ENCODE data around the gene RERE.

The RERE gene
- total RNA-seq = 11.5 to 69.7 (median 24.8) reads per million in 17 experiments

DNA sequence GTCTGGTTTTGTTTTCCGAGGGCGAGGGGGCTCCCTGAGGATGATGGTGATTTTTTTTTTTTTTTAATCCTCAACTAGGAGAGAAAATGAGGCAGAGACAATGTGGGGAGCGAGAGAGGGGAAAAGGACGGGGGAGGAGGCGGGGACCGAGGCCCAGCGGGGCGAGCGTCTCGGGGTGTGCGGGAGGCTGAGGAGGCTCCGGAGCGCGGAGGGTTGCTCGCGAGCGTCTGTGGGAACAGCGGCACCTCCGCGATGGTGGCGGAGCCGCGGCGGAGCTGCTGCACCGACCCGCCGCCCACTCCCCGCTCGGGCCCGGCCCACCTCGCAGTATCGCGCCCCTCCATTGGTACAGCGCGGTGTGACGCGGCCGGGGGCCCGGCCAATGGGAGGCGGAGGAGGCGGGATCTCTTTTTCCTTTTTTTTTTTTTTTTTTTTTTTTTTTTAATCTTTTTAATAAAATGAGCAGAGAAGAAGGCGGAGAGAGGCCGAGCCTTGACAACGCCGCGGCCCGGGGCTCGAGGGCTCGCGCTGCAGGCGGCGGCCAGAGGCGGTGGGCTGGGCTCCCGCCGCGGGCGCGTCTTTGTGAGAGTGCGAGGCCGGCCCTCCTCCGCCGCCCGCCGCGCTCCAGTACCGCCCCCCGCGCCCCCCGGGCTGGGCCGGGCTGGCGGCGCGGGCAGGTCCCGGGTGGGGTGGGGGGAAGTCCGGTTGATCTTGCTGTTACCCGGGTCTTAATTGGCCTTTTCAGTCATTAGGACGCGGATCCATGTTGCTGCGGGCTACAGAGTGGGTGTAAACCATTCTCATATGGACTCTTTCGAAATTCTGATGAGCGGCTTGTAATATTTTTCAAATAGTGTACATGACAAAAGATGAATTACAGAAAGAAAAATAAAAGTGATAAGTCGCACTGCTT lies at the start of gene RERE:
Gene RERE (minus strand): TSS at position 229 of the 913 bp plus-strand sequence.
- peak; percentile 97 to 98 (median 98) for DNase-seq

DNA sequence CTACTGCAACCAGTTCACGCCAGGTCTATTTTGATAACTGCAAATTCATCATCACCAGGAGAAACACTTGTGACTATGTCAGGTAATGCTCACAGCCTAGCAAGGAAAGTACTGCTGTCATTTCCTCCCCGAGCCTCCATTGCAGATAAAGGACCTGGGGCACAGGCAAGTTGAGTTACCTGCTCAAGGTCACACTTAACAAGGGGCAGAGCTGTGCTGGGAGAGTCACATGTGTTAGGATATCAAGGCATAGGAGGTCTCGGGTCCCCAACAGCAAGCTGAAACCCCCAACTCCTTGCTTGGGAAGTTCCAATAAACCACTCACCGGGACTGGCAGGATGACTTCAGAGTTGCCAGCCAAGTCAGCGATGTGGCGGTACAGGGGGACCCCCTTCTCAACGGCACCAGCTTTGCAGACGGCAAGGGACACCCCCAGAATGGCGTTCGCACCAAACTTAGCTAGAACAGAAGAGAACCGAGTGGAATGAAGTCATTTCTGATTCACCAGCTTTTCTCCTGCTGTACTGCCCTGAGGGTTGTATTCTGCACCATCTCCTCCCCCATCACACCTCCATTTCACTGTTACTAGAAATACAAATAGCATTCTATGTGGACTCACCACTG lies 49.5 kb upstream of the RERE start:
- DNase-seq = no peak

DNA sequence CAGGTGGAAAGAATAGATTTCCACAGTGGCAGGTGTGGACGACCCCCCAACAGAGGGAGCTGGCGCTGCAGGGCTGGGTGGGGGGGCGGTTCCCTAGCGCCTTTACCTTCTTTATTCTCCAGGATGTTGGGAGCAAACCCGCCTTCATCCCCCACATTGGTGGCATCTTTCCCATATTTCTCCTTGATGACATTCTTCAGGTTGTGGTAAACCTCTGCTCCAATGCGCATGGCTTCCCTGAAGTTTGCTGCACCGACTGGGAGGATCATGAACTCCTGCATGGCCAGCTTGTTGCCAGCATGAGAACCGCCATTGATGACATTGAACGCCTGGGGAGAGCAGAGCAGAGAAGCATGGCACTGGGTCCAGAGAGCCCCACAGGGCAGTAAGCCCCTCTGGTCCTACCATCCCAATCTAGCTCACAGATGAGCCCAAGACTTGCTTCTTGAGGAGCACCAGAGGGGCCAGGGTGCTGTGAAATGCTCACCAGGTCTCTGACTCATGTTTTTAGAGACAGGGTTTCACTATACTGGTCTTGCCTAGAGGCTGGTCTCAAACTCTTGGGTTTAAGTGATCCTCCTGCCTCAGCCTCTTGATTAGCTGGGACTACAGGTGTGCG lies 48.8 kb upstream of the RERE start:
- DNase-seq = no peak

DNA sequence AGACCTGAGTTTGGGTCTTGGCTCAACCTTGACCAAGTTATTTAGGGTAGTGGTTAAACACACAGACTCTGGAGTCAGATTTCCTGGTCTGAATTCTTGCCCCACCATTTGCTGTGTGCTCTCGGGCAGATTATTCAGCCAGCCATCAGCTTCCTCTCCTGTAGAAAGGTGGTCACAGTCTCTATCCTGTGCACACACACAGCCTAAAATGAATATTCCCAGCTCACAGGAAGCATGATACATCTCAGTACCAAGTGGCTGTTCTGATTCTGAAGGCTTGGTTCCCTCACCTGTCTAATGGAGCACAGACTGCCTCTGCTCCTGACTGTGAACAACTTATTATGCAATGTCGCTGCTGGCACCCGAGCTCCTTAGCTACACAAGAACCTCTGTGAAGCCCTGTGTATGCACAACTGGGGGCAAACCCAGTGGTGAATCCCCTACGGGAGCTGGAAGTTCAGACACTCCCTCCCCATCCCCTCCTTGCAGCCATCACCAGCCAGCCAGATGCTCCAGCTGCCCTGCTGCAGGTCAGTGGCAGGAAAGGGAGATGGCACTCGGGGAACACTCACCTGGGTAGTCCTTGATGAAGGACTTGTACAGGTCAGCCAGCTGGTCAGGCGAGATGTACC lies 47.4 kb upstream of the RERE start:
- no peak for DNase-seq

DNA sequence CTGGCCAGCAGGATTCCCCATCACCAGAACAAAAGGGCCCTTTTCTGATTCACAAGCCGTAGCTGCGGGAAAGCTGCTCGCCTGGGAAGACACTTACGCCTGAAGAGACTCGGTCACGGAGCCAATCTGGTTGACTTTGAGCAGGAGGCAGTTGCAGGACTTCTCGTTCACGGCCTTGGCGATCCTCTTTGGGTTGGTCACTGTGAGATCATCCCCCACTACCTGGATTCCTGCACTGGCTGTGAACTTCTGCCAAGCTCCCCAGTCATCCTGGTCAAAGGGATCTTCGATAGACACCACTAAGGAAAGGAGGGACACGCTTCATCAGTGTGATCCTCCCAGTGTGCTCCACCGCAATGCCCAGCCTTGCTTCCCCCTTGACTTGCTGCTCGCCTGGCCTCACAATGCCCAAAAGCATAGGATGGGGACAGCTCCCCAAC lies 46.4 kb upstream of the RERE start:
- no peak for DNase-seq

DNA sequence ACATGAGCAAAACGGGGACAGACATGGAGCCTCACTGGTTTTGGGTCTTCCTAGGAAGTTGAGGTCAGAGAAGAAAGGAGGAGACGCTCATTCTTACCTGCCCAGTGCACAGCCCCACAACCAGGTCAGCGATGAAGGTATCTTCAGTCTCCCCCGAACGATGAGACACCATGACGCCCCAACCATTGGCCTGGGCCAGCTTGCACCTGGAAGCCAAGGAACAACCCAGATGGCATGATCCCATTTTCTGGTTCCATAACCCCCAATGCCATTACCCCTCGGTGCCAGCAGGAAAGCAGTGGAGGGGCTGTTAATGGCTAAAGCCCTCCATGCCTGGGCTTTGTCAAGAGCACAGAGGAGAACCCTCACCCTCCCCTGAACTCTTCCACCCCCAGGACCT lies 45.7 kb upstream of the RERE start:
- no peak for DNase-seq

DNA sequence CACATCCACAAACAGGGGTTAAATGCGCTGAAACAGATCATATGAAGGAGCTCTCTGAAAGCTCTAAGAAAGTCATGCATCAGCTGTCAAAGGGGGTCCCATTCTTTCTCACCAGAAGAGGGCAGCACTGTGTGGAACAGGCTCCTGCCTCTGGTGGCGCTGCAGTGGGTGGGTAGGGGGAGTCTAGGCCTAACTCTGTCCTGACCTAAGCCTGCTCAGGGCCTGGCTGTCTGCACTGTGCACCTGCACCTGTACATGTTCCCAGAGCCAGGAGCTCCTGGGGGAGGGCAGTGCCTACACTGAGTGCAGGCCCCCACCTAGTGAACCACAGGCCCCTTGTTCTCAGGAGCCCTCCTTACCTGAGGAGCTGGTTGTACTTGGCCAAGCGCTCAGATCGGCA lies 45.1 kb upstream of the RERE start:
- DNase-seq = peak in 3 of 4 experiments; percentile 44 to 55 (median 52)

DNA sequence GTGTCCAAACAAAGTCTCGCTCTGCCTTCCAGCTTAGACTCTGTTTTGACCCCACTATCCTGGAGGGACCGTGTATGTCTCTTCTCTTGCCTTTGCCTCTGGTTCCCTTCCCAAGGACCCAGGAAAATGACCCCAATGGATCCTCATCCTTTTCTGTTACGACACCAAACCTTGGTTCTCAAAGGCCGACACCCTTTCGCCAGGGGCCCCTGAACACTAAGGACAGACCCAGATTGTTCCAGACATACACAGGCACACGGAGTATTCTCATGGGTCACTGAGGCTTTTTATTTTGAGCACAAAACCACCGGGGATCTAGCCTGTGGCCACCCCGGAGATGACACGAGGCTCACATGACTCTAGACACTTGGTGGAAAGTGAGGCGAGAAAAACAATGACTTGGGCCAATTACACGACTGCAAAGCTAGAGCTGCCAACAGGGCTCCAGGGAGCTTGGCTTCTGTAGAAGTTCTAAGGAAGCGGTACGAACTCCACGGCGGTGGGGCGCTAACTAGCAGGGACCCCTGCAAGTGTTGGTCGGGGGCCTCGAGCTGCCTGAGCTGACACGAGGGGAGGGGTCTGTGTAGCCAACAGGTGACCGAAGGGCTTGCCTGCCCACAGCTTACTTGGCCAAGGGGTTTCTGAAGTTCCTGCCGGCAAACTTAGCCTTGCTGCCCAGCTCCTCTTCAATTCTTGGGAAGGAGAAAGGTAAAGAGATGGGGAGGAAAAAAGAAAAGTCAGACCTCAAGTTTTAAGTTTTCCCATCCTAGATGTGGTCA lies 43.5 kb upstream of the RERE start:
- no peak for DNase-seq

DNA sequence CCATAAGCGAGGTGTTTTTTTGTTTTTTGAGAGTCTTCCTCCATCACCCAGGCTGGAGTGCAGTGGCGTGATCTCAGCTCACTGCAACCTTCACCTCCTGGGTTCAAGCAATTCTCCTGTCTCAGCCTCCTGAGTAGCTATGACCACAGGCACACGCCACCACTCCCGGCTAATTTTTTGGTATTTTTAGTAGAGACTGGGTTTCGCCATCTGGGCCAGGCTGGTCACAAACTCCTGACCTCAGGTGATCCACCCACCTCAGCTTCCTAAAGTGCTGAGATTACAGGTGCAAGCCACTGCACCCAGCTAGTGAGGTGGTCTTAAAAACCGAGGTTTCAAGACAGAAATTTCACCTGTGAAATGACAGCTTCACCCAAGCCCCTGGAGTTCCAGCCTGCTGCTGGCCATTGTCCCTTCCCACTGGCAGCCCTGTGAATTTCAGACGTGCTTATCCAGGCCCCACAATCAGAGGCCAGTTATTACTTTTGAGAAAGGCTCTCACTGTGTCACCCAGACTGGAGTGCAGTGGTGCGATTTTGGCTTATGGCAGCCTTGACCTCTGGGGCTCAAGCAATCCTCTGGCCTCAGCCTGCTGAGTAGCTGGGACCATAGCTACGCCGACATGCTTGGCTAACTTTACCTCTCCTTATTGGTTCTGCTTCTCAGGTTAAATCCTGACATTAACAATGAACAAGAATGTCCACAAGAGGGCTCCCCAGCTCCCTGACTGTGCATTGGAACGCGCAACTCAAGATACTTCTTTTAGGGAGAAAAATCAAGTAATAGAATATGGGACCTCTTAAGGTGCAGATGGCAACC lies 41.7 kb upstream of the RERE start:
- DNase-seq = peak; percentile 66 to 78 (median 70)

DNA sequence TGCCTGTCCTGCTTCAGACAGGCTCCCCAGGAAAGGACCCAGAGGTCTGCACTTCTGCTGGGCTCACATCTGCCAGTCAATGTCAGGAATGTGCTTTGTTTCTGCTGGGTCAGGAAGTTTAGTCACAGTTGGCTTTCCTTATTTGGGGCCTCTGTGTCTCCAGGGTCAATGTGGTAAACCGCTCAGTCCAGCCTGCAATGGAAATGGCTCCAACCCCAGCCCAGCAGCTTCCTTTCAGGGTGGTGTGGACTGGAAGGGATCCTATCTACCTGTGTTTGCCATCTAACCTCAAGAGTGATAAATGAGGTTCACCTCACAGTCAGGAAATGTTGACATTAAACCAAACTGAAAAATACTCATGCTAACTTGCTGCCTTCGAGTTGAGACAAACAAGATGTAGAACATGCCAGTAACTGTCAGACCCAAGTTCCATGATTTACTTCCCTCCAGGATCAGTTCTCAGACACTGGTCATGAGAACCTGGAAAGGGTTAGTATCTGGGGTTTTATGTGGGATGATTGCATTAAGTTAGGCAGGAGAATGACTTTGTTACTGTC lies 40.8 kb upstream of the RERE start:
- no peak for DNase-seq

DNA sequence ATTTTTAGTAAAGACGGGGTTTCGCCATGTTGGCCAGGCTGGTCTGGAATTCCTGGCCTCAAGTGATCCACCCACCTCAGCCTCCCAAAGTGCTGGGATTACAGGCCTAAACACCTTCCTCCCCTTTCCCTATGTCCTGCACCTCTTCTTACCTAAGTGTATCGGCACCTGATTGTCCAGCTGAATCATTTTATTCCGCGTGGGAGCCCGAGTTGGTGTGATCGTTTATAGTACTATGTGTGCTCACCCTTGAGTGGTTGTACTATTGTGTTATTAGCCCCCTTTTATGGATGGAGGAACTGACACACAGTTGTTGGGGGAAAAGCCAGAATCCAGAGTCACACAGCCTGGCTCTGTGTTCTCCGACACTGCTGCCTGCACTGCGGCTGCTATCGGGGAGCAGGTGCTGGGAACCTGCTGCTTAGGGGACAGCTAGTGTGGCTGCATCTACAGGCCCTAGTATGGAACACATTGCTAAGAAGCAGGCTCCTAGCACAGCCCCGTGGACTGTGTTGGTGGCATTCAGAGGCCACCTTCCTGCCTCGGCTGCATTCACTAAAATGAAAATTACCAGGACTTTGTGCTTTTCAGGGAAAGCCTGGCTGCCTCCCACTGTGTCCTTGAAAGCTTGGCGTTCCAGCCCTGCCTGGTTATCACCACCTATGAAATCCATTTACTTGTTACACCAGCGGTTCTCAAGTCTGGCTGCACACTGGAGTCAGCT lies 39.4 kb upstream of the RERE start:
- no peak for DNase-seq

DNA sequence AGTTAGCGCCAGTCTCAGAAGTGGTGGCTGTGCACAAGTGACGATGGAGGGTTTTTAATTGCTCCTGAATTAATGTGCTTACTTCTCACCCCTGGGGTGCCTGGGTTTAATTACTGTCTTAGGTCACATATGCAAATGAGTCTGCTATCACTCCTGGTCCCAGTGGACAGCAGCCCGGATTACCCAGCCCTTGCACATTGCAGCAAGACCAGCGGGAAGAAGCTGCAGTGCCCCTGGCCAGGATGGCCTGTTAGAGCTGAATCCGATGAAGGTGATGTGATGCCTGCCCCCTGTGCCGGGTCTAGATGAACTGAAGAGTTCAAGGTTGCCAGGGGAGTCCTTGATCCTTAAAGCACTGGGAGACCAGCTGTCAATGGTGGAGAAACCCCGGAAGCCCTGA lies 36.8 kb upstream of the RERE start:
- no peak for DNase-seq

DNA sequence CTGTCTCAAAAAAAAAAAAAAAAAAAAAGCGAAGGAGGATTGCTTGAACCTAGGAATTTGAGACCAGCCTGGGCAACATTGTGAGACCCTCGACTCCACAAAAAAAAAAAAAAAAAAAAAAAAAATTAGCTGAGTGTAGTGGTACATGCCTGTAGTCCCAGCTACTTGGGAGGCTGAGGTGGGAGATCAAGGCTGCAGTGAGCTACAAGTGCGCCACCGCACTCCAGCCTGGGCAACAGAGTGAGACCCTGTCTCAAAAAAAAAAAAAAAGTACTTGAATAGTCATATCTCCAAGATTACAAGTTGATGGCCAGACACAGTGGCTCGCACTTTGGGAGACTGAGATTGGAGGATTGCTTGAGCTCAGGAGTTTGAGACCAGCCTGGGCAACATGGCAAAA lies 33.6 kb upstream of the RERE start:
- DNase-seq = no peak

DNA sequence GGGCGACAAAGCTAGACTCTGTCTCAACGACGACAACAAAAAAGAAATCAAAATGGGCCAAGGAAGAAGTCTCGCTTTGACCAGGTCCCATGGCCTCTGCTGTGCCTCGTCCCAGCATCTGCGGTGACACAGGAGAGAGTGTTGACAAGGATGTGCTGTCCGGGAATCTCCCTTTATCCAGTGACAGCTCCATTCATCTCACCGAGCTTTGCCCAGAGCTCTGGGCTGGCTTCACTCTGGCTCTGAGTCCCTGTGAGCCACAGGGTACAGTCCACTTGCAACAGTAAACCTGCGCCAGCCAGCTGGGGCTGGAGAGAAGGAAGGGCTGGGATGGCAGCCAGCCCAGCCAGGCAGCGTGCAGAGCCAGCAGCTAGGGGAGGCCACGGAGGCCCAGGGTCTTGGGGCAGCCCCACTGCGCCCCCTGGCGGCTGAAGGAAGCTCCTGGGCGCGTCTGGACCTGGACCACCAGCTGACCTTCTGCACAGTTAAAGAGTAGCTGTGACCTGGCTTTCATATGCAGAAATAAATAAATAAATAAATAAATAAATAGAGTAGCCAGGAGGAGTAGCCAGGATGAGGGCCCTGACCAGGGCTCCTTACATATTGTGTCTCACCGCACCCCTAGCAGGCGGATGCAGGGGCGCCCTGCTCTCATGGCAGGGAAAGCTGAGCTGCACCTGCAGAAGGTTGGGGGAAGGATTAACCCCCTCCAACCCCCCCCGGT lies 31.4 kb upstream of the RERE start:
- peak; percentile 85 to 95 (median 91) for DNase-seq

DNA sequence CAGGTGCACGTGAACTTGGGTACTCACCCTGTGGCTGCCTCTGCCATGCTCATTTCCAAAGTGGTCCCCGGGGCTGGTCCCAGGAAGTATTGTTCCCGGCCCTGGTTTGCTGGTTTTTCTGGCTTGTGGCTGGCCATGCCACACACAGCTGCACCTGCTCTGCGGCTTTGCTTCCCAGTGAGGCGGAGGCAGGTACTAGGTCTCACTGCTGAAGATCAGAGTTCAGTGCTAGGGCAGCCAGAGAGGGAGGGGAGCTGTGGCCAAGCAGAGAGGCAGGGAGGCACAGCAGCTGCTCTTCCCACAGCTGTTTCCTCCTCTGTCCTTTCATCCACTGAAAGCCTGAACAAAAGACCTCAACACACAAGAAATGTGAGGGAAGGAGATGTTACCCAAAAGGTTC lies 30.6 kb upstream of the RERE start:
- DNase-seq = no peak

DNA sequence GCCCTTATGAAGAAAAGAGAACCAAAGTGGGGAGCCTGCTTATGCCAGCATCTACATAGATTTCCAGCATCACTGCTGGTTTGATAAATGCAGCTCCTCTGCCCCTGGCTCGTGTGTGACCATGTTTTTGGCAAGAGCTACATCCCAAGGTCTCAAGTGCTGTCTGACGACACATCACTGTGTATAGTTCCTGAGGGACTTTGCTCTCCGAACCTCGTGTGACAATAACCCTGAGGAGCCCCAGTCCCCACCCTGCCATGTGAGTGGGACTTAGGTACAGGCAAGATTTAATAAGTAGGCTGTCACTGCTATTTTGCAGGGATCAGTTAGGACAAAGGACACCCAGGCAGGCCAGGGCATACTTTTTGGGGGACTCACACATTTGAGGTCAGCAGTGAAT lies 28.8 kb upstream of the RERE start:
- DNase-seq = no peak

DNA sequence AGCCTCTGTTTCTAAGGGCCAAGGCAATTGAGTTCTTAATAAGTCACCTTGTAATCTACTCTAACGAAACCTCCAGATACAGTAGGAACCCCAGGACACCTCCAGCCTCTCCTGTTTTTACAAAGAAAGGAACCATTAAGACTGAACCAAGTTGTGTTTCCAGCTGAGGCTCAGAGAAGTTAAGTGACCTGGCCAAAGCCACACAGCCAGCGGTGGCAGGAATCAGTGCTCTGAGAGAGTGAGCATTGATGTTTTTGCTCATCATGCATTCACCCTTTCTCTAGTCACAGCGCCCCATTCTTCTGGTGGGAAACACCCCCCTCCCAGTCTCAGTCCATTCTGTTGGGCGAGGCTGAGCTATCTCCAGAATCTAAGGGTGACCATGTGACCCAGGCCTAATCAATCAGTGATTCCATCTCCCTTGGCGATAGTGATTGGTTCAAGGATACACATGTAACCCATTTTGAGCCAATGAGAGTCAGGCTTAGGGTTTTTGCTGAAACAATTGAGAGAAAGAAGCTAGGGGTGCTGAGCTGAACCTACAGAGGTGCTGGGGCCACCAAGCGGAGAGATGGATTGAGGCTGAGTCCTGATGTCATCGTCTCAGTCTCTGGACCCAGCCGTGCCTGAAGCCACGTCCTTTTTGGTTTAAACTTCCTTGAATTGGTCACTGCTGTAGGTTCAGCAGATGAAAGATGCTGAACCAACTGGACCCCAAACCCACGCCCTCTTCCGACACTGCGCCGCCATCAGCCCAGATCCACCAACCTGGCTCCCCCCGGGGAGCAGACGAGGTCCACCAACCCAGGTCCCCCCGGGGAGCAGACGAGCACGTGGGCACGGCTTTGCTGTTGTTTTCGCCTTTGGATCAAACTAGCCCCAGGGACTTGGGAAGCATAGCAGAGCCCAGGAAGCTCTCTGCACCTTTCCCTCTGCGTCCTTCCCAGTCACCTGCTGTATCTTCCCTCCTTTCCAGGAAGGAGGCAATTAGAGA lies 28.0 kb upstream of the RERE start:
- DNase-seq = no peak

DNA sequence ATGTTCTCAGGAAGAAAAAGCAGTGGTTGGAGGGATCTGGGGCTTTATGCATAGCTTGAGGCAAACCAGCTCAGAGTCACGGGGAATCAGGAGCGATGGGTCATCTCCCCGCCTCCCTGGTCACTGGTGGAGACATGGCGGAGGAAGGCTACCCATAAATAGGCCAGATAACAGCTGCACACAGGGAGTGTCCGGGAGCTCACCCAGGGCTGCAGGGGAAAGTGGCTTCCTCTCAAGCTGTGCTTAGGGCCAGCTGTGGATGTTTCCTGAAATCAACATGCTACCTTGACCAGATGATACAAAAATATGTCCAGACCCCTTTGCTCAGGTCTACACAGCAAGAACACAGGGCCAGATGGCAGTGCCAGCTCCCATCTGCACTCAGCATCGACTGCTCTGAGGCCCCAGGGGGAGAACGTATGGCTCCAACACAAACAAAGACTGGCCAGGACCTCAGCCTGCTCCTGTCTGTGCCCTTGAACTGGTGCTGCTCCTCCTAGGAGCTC lies 27.1 kb upstream of the RERE start:
- DNase-seq = no peak
